Measurements from ENCODE around the gene MCCD1. TPM values are rescaled to one million over a fixed set of nuclear protein-coding genes. Genes with fewer than 3 reads are reported as not detected.
"Not testable (repeated sequence)": the region's sequence is repeated elsewhere in the genome, so short reads cannot be mapped to it uniquely, and the experiment has no call there.

Gene MCCD1
- total RNA-seq, 1 donor from 2014 or later: not detected

DNA sequence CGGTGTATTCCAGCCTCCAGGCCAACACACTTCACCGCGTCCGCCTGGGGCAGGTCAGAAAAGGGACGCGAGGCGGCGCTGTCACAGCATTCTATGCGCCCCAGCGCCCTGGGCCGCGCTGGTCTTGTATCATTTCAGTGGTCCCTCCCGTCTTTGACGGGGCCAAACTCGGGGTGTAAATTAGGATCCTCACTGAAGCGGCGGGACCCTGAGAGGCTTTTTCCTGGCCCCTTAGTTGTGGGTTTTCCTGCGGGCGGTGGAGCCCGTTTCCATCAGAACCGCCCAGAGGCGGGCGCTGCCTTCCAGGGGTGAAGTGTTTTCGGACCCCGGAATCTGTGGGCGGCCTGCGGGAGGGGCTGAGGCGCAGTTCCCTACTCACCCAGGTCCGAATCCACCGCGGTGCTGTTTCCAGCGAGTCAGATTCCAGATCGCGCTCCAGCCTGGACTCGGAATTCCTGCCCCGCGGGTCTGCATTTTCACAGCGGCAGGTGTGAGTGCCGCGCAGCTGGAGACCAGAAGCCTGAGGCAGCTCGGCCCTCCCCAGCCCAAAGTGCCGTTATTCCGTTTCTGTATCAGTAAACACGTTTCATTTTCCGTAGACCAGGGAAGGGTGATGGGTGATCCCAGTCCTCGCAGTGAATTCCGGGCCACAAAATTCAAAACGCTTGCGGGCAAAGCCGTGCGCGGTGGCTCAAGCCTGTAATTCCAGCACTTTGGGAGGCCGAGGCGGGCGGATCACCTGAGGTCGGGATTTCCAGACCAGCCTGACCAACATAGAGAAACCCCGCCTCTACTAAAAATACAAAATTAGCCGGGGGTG lies 34.7 kb upstream of the MCCD1 start:
- peak; percentile 84 for DNase-seq (ENCODE audit: extremely low spot score, unreplicated experiment)
- H3K4me1 Mint-ChIP-seq (ENCODE audit: unreplicated experiment): peaks cover 24% of the 10 kb centered on the region
- H3K9me3 Mint-ChIP-seq: no peaks in the 10 kb centered on the region
- no peaks in the 10 kb centered on the region for H3K36me3 Mint-ChIP-seq
- H3K4me3 Mint-ChIP-seq: peak overlapping the region; percentile 62
- TF ChIP-seq, protein P1, sequence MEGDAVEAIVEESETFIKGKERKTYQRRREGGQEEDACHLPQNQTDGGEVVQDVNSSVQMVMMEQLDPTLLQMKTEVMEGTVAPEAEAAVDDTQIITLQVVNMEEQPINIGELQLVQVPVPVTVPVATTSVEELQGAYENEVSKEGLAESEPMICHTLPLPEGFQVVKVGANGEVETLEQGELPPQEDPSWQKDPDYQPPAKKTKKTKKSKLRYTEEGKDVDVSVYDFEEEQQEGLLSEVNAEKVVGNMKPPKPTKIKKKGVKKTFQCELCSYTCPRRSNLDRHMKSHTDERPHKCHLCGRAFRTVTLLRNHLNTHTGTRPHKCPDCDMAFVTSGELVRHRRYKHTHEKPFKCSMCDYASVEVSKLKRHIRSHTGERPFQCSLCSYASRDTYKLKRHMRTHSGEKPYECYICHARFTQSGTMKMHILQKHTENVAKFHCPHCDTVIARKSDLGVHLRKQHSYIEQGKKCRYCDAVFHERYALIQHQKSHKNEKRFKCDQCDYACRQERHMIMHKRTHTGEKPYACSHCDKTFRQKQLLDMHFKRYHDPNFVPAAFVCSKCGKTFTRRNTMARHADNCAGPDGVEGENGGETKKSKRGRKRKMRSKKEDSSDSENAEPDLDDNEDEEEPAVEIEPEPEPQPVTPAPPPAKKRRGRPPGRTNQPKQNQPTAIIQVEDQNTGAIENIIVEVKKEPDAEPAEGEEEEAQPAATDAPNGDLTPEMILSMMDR (conservative IDR thresholded peaks at IDR 0.05): peak; percentile 88
- H3K27ac Mint-ChIP-seq: no peak overlapping the region
- peaks cover 85% of the 10 kb centered on the region for H3K27me3 Mint-ChIP-seq

DNA sequence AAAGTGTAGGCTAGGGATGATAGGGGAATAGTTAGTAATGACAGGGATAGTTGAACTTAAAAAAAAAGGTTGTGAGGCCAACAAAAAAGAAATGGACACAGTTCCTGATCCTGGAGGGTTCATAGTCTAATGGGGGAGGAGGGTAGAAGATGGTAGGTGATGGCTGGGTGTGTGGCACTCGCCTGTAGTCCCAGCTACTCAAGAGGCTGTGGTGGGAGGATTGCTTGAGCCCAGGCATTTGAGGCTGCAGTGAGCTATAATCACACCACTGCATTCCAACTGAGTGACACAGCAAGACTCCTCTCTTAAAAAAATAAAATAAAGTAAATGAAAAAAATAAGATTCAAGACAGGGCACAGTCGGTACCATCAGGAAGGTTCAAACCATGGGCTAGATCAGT lies 33.2 kb upstream of the MCCD1 start:
- Mint-ChIP-seq H3K4me1 (ENCODE audit: unreplicated experiment) (peaks cover 24% of the 10 kb centered on the region), H3K4me3 (peak overlapping the region; percentile 62), H3K27ac (no peak overlapping the region), H3K9me3 (no peaks in the 10 kb centered on the region), H3K36me3 (no peaks in the 10 kb centered on the region), H3K27me3 (peaks cover 83% of the 10 kb centered on the region)
- TF ChIP-seq, protein P1 (conservative IDR thresholded peaks at IDR 0.05): no peak
- DNase-seq (ENCODE audit: extremely low spot score, unreplicated experiment): no peak

DNA sequence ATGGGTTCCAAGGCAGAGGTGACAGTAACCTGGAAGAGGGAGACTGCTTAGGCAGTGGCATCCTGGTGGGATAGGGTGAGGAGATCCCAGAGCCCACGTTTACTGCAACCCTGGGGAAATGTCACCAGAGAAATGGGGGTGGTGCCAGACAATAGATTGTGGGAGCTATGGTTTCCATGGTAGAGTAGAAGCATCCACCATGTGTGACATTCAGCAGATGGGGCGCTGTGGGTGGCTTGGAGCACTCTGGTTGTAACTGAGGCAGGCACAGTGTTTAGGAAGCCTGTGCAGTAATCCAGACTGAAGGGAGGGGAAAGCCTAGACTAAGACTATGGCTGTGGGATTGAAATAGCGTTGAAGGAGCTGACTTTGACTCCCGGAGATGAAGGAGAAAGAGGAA lies 31.9 kb upstream of the MCCD1 start:
- not testable (repeated sequence) for H3K9me3 Mint-ChIP-seq; H3K36me3 Mint-ChIP-seq; DNase-seq (ENCODE audit: extremely low spot score, unreplicated experiment); H3K27ac Mint-ChIP-seq
- Mint-ChIP-seq H3K4me1 (ENCODE audit: unreplicated experiment) (peaks cover 23% of the 10 kb centered on the region), H3K27me3 (peaks cover 89% of the 10 kb centered on the region), H3K4me3 (peak overlapping the region; percentile 87)

DNA sequence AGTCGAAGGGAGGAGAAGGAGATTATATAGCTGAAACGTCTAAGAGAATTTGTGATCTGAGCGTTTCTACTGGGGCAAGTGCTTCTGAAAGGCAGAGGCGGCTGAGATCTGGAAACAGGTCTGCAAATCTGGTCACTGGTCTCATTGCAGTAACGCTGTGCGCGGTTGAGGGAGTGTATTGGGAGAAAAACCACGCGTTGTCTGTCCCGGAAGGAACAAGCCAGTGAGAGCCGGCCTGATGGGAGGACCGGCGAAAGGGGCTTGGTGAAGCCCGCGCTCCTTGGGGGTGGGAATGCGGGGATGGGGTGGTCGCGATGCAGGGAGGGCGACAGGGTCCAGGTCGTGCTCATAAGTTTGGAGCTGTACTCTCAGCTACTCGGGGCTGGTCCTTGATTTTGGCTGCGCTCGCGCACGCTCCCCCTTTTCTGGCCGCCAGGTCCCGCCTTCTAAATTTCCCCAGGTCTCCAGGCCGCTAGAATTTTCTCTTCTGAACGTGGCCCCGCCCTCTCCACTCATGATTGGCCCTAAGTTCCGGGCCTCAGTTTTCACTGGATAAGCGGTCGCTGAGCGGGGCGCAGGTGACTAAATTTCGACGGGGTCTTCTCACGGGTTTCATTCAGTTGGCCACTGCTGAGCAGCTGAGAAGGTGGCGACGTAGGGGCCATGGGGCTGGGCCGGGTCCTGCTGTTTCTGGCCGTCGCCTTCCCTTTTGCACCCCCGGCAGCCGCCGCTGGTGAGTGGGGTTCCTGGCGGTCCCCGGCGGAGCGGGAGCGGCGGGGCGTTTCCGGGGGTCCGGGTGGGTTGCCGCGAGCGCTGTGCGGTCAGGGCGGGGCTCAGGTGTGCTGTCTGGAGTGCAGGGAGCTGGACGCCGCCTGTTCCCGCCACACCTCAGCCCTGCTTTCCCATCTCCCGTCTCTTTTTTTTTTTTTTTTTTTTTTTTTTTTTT lies 31.0 kb upstream of the MCCD1 start, which contains the start of gene MICB:
MICB (plus strand) TSS at position 615 of the 946 bp plus-strand sequence; CDS start at position 664, 49 bp downstream.
- Mint-ChIP-seq H3K36me3 (no peaks in the 10 kb centered on the region), H3K9me3 (no peaks in the 10 kb centered on the region), H3K4me3 (peak within 1 kb of the TSS; percentile 87), H3K27ac (peak within 1 kb of the TSS; percentile 30), H3K27me3 (peaks cover 93% of the 10 kb centered on the region), H3K4me1 (ENCODE audit: unreplicated experiment) (peaks cover 19% of the 10 kb centered on the region)
- no peak for DNase-seq (ENCODE audit: extremely low spot score, unreplicated experiment)
- TF ChIP-seq, protein P1 (conservative IDR thresholded peaks at IDR 0.05): peak; percentile 21

- Mint-ChIP-seq H3K36me3 (no peaks in the 10 kb centered on the region), H3K4me3 (peak overlapping the region; percentile 85), H3K9me3 (no peaks in the 10 kb centered on the region), H3K27me3 (peaks cover 95% of the 10 kb centered on the region), H3K4me1 (ENCODE audit: unreplicated experiment) (peaks cover 16% of the 10 kb centered on the region), H3K27ac (no peak overlapping the region)
- TF ChIP-seq, protein P1 (conservative IDR thresholded peaks at IDR 0.05): no peak
- DNase-seq (ENCODE audit: extremely low spot score, unreplicated experiment): no peak
Observed at GRCh38 chr6:31498748-31499147, 30.0 kb upstream of the MCCD1 start.

DNA sequence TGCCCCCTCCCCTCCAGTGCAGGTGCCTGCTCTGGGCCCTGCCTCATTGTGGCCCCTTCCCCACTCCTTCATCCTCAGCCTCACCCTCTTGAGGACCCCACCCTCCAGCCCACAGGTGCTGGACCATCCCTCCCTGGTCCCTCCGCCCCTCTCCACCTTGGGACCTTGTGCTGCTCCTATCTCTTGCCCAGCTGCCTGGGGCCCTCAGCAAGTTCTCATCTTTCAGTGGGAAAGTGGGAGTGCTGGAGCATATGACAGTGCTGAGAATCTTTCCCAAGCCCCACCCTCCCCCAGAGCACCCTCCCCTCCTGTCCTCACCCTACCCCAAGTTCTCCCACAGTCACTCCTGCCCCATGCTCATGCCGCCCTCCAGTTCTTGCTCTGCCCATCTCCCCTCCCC lies 29.1 kb upstream of the MCCD1 start:
- not testable (repeated sequence) for DNase-seq (ENCODE audit: extremely low spot score, unreplicated experiment); H3K9me3 Mint-ChIP-seq; H3K36me3 Mint-ChIP-seq; H3K27ac Mint-ChIP-seq; H3K4me3 Mint-ChIP-seq
- peaks cover 15% of the 10 kb centered on the region for H3K4me1 Mint-ChIP-seq (ENCODE audit: unreplicated experiment)
- peaks cover 88% of the 10 kb centered on the region for H3K27me3 Mint-ChIP-seq
